ENCODE data around the gene HES3. TPM values are rescaled to one million over a fixed set of nuclear protein-coding genes. Genes with fewer than 3 reads are reported as not detected.

The HES3 gene
- total and polyA plus RNA-seq, 2 of the 4 experiments (the other 2 are of a cell fraction), result not detected

DNA sequence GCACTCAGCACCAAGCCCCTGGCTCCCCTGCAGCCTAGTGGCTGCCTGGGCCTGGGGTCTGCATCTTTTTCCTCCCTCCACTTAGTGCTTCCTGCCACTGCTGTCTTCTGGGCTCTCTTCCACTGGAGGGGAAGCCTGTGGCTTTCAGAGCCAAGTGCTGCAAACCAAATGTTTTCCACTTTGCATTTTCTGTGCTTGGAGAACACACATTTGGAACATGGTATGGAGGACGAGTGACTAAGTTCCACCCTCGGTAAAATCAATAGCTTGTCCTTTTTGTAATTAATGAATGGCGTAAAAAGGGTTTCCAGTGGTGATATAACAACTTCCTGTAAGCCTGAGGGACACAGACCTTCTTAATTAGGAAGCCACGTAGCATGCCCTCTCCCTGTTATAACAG is 27.0 kb downstream of the HES3 start:
- H3K27me3 ChIP-seq (ENCODE audit: control insufficient read depth, insufficient read depth, low read length), result no peaks in the 10 kb centered on the region
- H3K36me3 ChIP-seq (ENCODE audit: control insufficient read depth, insufficient read depth, low read length), result no peaks in the 10 kb centered on the region
- no CpG with 5 or more reads among the region's 4 CpGs for WGBS, 2 experiments (ENCODE audit: extremely low coverage in 2 of 2, insufficient read length in 1 of 2)
- no peak overlapping the region for H3K27ac ChIP-seq (ENCODE audit: insufficient read depth, low read length)
- H3K4ac ChIP-seq (ENCODE audit: low read depth, low read length), result no peak overlapping the region
- no peak overlapping the region for H3K9ac ChIP-seq (ENCODE audit: low read depth, low read length)
- in situ Hi-C loops (cut with MboI; ENCODE audit: low sequenced_read_pairs) (no loop called here), dilution Hi-C loops (cut with HindIII; ENCODE audit: low sequenced_read_pairs, unreplicated experiment) (no loop called here), intact Hi-C loops (cut with micrococcal nuclease) (no loop called here)
- H2AFZ ChIP-seq (replicated peaks; ENCODE audit: low read length, poor library complexity), result no peak overlapping the region
- H3K4me1 ChIP-seq (ENCODE audit: control insufficient read depth, insufficient read depth, low read length), result peaks cover 19% of the 10 kb centered on the region
- no peak overlapping the region for H2BK5ac ChIP-seq (ENCODE audit: low read depth, low read length, poor library complexity, severe bottlenecking)
- TF ChIP-seq MAFK (IDR thresholded peaks at IDR 0.05; ENCODE audit: low read depth, low read length) (no peak), NFE2L2 (IDR thresholded peaks at IDR 0.05; ENCODE audit: low read depth, low read length) (no peak), RFX5 (IDR thresholded peaks at IDR 0.05; ENCODE audit: low read depth, low read length) (no peak), CEBPB (IDR thresholded peaks at IDR 0.05; ENCODE audit: low read depth, low read length) (no peak), SMC3 (IDR thresholded peaks at IDR 0.05; ENCODE audit: low read depth, low read length) (no peak), MAZ (IDR thresholded peaks at IDR 0.05; ENCODE audit: borderline replicate concordance, low read depth, low read length) (no peak), USF2 (IDR thresholded peaks at IDR 0.05; ENCODE audit: low read depth, low read length) (no peak), RAD21 (IDR thresholded peaks at IDR 0.05; ENCODE audit: low read length) (no peak), FOS (IDR thresholded peaks at IDR 0.05; ENCODE audit: low read depth, low read length) (no peak), POLR2A (IDR thresholded peaks at IDR 0.05; ENCODE audit: low read depth, low read length) (no peak), CTCF (conservative IDR thresholded peaks at IDR 0.05; ENCODE audit: low read depth, low read length) (no peak), BHLHE40 (IDR thresholded peaks at IDR 0.05; ENCODE audit: low read depth, low read length) (no peak), MXI1 (IDR thresholded peaks at IDR 0.05; ENCODE audit: borderline replicate concordance, low read depth, low read length) (no peak), ELK1 (IDR thresholded peaks at IDR 0.05; ENCODE audit: borderline replicate concordance, low read depth, low read length) (no peak), CHD1 (IDR thresholded peaks at IDR 0.05; ENCODE audit: low read depth, low read length) (no peak), RCOR1 (IDR thresholded peaks at IDR 0.05; ENCODE audit: insufficient replicate concordance, low read length) (no peak)
- H4K5ac ChIP-seq (ENCODE audit: low read depth, low read length), result no peak overlapping the region
- H3K79me1 ChIP-seq (ENCODE audit: low read depth in 1 of 2, low read length in 2 of 2), result peaks cover 0 to 21% of the 10 kb centered on the region in 2 experiments; a peak in 2 of 4 replicates
- H2BK15ac ChIP-seq (ENCODE audit: low read depth, low read length), result no peak overlapping the region
- H2BK20ac ChIP-seq (ENCODE audit: low read depth, low read length), result no peak overlapping the region
- no peak overlapping the region for H3K14ac ChIP-seq (replicated peaks; ENCODE audit: low read depth, low read length)
- no peak overlapping the region for H4K8ac ChIP-seq (ENCODE audit: low read depth in 2 of 2, low read length in 2 of 2)
- peaks cover 8% of the 10 kb centered on the region for H4K20me1 ChIP-seq (ENCODE audit: insufficient read depth, low read length)
- no peak overlapping the region for H4K91ac ChIP-seq (ENCODE audit: insufficient read depth, low read depth, low read length)
- BruUV-seq (replicated peaks), result no TSS peak
- H3K9me1 ChIP-seq (ENCODE audit: insufficient read depth, low read length), result peaks cover 10% of the 10 kb centered on the region; the same call in 1 of the 2 replicates
- no peak overlapping the region for H3K56ac ChIP-seq (ENCODE audit: extremely low read depth, insufficient read depth, low read length)
- no peak overlapping the region for H2AK9ac ChIP-seq (replicated peaks; ENCODE audit: low read depth, low read length, poor library complexity)
- no peak overlapping the region for H2BK120ac ChIP-seq (ENCODE audit: low read depth, low read length)
- H3K4me3 ChIP-seq (ENCODE audit: insufficient read depth, low read depth, low read length), result no peak overlapping the region
- no peak overlapping the region for H3K18ac ChIP-seq (ENCODE audit: low read depth, low read length)
- POLR2A ChIA-PET (ENCODE audit: unreplicated experiment), result no interaction called here
- H3K23ac ChIP-seq (ENCODE audit: low read depth, low read length), result no peak overlapping the region
- CTCF ChIA-PET, result no interaction called here
- no peaks in the 10 kb centered on the region for H3K9me3 ChIP-seq (ENCODE audit: control insufficient read depth, insufficient read depth, low read length)
- no peak for ATAC-seq (ENCODE audit: low read depth)
- H3K4me2 ChIP-seq (ENCODE audit: low read depth, low read length), result no peak overlapping the region
- DNase-seq, result no peak
- H2AK5ac ChIP-seq (ENCODE audit: low read depth, low read length), result no peak overlapping the region

All from IMR-90 (cell line).